Neutrophil (primary cell): ENCODE results near the gene SEMA3E.
"Not testable (repeated sequence)": the region's sequence is repeated elsewhere in the genome, so short reads cannot be mapped to it uniquely, and the experiment has no call there.

Experiments
- H3K27ac ChIP-seq: fragments of 200-600 bp; sonication (generic); 2 replicates; pipeline ENCODE4 v1.5.1; 2016; ENCODE audit warnings: mild to moderate bottlenecking, moderate library complexity
- H3K27me3 ChIP-seq: fragments of 200-600 bp; sonication (generic); 2 replicates; pipeline ENCODE4 v1.6.0; 2016; ENCODE audit warnings: mild to moderate bottlenecking
- H3K36me3 ChIP-seq: fragments of 200-600 bp; sonication (generic); 2 replicates; pipeline ENCODE4 v1.5.1; 2017
- H3K4me1 ChIP-seq, 2 experiments: fragments of 200-600 bp in 1 of 2; sonication (generic) in 1 of 2; 1 replicate in 1 of 2; 2 replicates in 1 of 2; pipeline versions ENCODE4 v1.5.1 to v1.6.1; 2013 to 2016; ENCODE audit warnings: low read depth in 1 of 2, low read length in 1 of 2, mild to moderate bottlenecking in 1 of 2, moderate library complexity in 1 of 2; ENCODE audit not compliant: control insufficient read depth in 1 of 2, insufficient read depth in 1 of 2
- H3K4me3 ChIP-seq, 2 experiments: fragments of 200-600 bp in 1 of 2; sonication (generic) in 1 of 2; 1 replicate in 1 of 2; 2 replicates in 1 of 2; pipeline ENCODE4 v1.5.1; 2013 to 2016; ENCODE audit warnings: low read depth in 1 of 2, low read length in 1 of 2, mild to moderate bottlenecking in 1 of 2, moderate library complexity in 1 of 2
- H3K9me3 ChIP-seq: fragments of 200-600 bp; sonication (generic); 2 replicates; pipeline ENCODE4 v1.5.1; 2016
- CTCF ChIP-seq: fragments of 200-600 bp; sonication (generic); IDR thresholded peaks from 2 replicates; pipeline ENCODE4 v1.5.1; 2016; ENCODE audit warnings: antibody characterized with exemption

The SEMA3E gene

GRCh38 chr7:83562289-83562688 is 86.7 kb downstream of the SEMA3E start:
- no peak for TF ChIP-seq CTCF
- Histone ChIP-seq H3K36me3 (no peaks in the 10 kb centered on the region), H3K9me3 (no peaks in the 10 kb centered on the region), H3K4me3 (no peak overlapping the region), H3K27ac (no peak overlapping the region), H3K4me1 (no peaks in the 10 kb centered on the region), H3K27me3 (no peaks in the 10 kb centered on the region)

GRCh38 chr7:83559887-83560286 is 89.1 kb downstream of the SEMA3E start:
- H3K4me1 ChIP-seq, result no peaks in the 10 kb centered on the region
- no peaks in the 10 kb centered on the region for H3K9me3 ChIP-seq
- TF ChIP-seq CTCF, result no peak
- H3K4me3 ChIP-seq, result no peak overlapping the region
- no peaks in the 10 kb centered on the region for H3K27me3 ChIP-seq
- H3K36me3 ChIP-seq, result no peaks in the 10 kb centered on the region
- no peak overlapping the region for H3K27ac ChIP-seq

- H3K9me3 ChIP-seq, H3K27me3 ChIP-seq, H3K36me3 ChIP-seq, H3K27ac ChIP-seq, H3K4me1 ChIP-seq, H3K4me3 ChIP-seq: not testable (repeated sequence)
Measured at GRCh38 chr7:83552556-83552955, 96.4 kb downstream of the SEMA3E start.

- H3K36me3 ChIP-seq, result no peaks in the 10 kb centered on the region
- no peaks in the 10 kb centered on the region for H3K9me3 ChIP-seq
- H3K4me3 ChIP-seq, result no peak overlapping the region
- no peaks in the 10 kb centered on the region for H3K4me1 ChIP-seq
- no peak overlapping the region for H3K27ac ChIP-seq
- no peak for TF ChIP-seq CTCF
- H3K27me3 ChIP-seq, result no peaks in the 10 kb centered on the region
Measured at GRCh38 chr7:83550100-83550499, 98.8 kb downstream of the SEMA3E start.

GRCh38 chr7:83548250-83548649 is 100.7 kb downstream of the SEMA3E start:
- no peaks in the 10 kb centered on the region for H3K9me3 ChIP-seq
- no peak overlapping the region for H3K27ac ChIP-seq
- TF ChIP-seq CTCF, result no peak

GRCh38 chr7:83547526-83547925 is 101.4 kb downstream of the SEMA3E start:
- Histone ChIP-seq H3K27me3 (no peaks in the 10 kb centered on the region), H3K36me3 (no peaks in the 10 kb centered on the region), H3K4me3 (no peak overlapping the region), H3K4me1 (no peaks in the 10 kb centered on the region), H3K27ac (no peak overlapping the region), H3K9me3 (no peaks in the 10 kb centered on the region)
- TF ChIP-seq CTCF, result no peak

More at GRCh38 chr7:83548250-83548649, 100.7 kb downstream of the SEMA3E start:
- no peaks in the 10 kb centered on the region for H3K36me3 ChIP-seq
- no peaks in the 10 kb centered on the region for H3K4me1 ChIP-seq
- no peaks in the 10 kb centered on the region for H3K27me3 ChIP-seq
- H3K4me3 ChIP-seq, result no peak overlapping the region
